ENCODE measurements around the gene INPP5D. TPM values are rescaled to one million over a fixed set of nuclear protein-coding genes. Genes with fewer than 3 reads are reported as not detected.
A peak's percentile ranks its signal among the peaks of the same experiment; 100 is the strongest.

The INPP5D gene
- total RNA-seq, 1 donor from 2014 or later: 14.7 TPM

DNA sequence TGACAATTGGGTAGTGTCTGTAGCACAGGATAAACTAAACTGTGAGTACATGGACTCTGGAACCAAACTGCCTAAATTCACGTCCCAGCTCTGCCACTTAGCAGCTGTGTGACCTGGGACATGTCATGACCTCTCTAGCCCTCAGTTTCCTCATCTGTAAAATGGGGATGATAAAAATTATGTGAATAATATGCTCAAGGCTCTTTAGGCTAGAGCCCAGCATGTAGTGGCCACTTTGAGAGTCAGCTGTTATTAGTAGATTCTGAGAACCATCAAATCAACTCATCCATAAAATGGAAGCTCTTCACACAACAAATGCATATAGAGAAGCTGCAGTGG, 87.7 kb downstream of the INPP5D start:
- TF ChIP-seq EZH2 (IDR thresholded peaks at IDR 0.05; ENCODE audit: insufficient read depth, low read length): no peak
- no peaks in the 10 kb centered on the region for H3K36me3 ChIP-seq (ENCODE audit: insufficient read depth, low read length)
- H3K4me1 ChIP-seq (ENCODE audit: insufficient read depth, low read length): no peaks in the 10 kb centered on the region
- H4K20me1 ChIP-seq (ENCODE audit: insufficient read depth, low read length): no peaks in the 10 kb centered on the region
- Mint-ChIP-seq H3K4me3 (ENCODE audit: unreplicated experiment) (no peak overlapping the region), H3K9me3 (ENCODE audit: unreplicated experiment) (peaks cover 9% of the 10 kb centered on the region), H3K36me3 (ENCODE audit: low read depth, unreplicated experiment) (peaks cover 23% of the 10 kb centered on the region), H3K27ac (ENCODE audit: unreplicated experiment) (no peak overlapping the region), H3K27me3 (ENCODE audit: low read depth, unreplicated experiment) (peaks cover 27% of the 10 kb centered on the region), H3K4me1 (ENCODE audit: low read depth, unreplicated experiment) (no peaks in the 10 kb centered on the region)
- DNase-seq (ENCODE audit: low read depth) (no peak), FAIRE-seq (no peak)
- no peak overlapping the region for H3K27ac ChIP-seq (ENCODE audit: low read depth, low read length)
- peaks cover 5% of the 10 kb centered on the region for H3K27me3 ChIP-seq (ENCODE audit: insufficient read depth, low read length)
- peaks cover 5% of the 10 kb centered on the region for H3K9me3 ChIP-seq (ENCODE audit: insufficient read depth, low read depth, low read length)
- no peak overlapping the region for H3K4me2 ChIP-seq (ENCODE audit: low read length)
- no peak overlapping the region for H3K4me3 ChIP-seq (ENCODE audit: insufficient read depth, low read depth, low read length)
- no peaks in the 10 kb centered on the region for H3K79me2 ChIP-seq (ENCODE audit: insufficient read depth, low read length)
- no peak overlapping the region for H3K9ac ChIP-seq (ENCODE audit: low read length)
- H2AFZ ChIP-seq (ENCODE audit: low read depth, low read length): no peak overlapping the region

GRCh38 chr2:233148354-233148753, 88.2 kb downstream of the INPP5D start:
- Mint-ChIP-seq H3K4me1 (ENCODE audit: low read depth, unreplicated experiment) (no peaks in the 10 kb centered on the region), H3K9me3 (ENCODE audit: unreplicated experiment) (peaks cover 5% of the 10 kb centered on the region), H3K27ac (ENCODE audit: unreplicated experiment) (no peak overlapping the region), H3K36me3 (ENCODE audit: low read depth, unreplicated experiment) (peaks cover 23% of the 10 kb centered on the region), H3K4me3 (ENCODE audit: unreplicated experiment) (no peak overlapping the region), H3K27me3 (ENCODE audit: low read depth, unreplicated experiment) (peaks cover 25% of the 10 kb centered on the region)
- no peak overlapping the region for H3K4me2 ChIP-seq (ENCODE audit: low read length)
- peaks cover 5% of the 10 kb centered on the region for H3K9me3 ChIP-seq (ENCODE audit: insufficient read depth, low read depth, low read length)
- FAIRE-seq (no peak), DNase-seq (ENCODE audit: low read depth) (no peak)
- TF ChIP-seq EZH2 (IDR thresholded peaks at IDR 0.05; ENCODE audit: insufficient read depth, low read length): no peak
- TF ChIP-seq, protein P1, sequence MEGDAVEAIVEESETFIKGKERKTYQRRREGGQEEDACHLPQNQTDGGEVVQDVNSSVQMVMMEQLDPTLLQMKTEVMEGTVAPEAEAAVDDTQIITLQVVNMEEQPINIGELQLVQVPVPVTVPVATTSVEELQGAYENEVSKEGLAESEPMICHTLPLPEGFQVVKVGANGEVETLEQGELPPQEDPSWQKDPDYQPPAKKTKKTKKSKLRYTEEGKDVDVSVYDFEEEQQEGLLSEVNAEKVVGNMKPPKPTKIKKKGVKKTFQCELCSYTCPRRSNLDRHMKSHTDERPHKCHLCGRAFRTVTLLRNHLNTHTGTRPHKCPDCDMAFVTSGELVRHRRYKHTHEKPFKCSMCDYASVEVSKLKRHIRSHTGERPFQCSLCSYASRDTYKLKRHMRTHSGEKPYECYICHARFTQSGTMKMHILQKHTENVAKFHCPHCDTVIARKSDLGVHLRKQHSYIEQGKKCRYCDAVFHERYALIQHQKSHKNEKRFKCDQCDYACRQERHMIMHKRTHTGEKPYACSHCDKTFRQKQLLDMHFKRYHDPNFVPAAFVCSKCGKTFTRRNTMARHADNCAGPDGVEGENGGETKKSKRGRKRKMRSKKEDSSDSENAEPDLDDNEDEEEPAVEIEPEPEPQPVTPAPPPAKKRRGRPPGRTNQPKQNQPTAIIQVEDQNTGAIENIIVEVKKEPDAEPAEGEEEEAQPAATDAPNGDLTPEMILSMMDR (IDR thresholded peaks at IDR 0.05; ENCODE audit: insufficient read depth, low read depth, low read length): no peak
- no peaks in the 10 kb centered on the region for H3K4me1 ChIP-seq (ENCODE audit: insufficient read depth, low read length)
- no peak overlapping the region for H3K4me3 ChIP-seq (ENCODE audit: insufficient read depth, low read depth, low read length)
- no peaks in the 10 kb centered on the region for H3K79me2 ChIP-seq (ENCODE audit: insufficient read depth, low read length)
- H3K27ac ChIP-seq (ENCODE audit: low read depth, low read length): no peak overlapping the region
- H3K9ac ChIP-seq (ENCODE audit: low read length): no peak overlapping the region
- no peaks in the 10 kb centered on the region for H4K20me1 ChIP-seq (ENCODE audit: insufficient read depth, low read length)
- H3K36me3 ChIP-seq (ENCODE audit: insufficient read depth, low read length): no peaks in the 10 kb centered on the region
- peaks cover 5% of the 10 kb centered on the region for H3K27me3 ChIP-seq (ENCODE audit: insufficient read depth, low read length)
- H2AFZ ChIP-seq (ENCODE audit: low read depth, low read length): no peak overlapping the region

- no peak overlapping the region for H2AFZ ChIP-seq (ENCODE audit: low read depth, low read length)
- no peaks in the 10 kb centered on the region for H4K20me1 ChIP-seq (ENCODE audit: insufficient read depth, low read length)
- H3K27me3 Mint-ChIP-seq (ENCODE audit: low read depth, unreplicated experiment): peaks cover 26% of the 10 kb centered on the region
- H3K27ac ChIP-seq (ENCODE audit: low read depth, low read length): no peak overlapping the region
- H3K4me1 Mint-ChIP-seq (ENCODE audit: low read depth, unreplicated experiment): no peaks in the 10 kb centered on the region
- H3K4me3 Mint-ChIP-seq (ENCODE audit: unreplicated experiment): no peak overlapping the region
- TF ChIP-seq, protein P1 (IDR thresholded peaks at IDR 0.05; ENCODE audit: insufficient read depth, low read depth, low read length): no peak
- TF ChIP-seq EZH2 (IDR thresholded peaks at IDR 0.05; ENCODE audit: insufficient read depth, low read length): no peak
- H3K36me3 ChIP-seq (ENCODE audit: insufficient read depth, low read length): no peaks in the 10 kb centered on the region
- H3K4me2 ChIP-seq (ENCODE audit: low read length): no peak overlapping the region
- H3K79me2 ChIP-seq (ENCODE audit: insufficient read depth, low read length): no peaks in the 10 kb centered on the region
- no peaks in the 10 kb centered on the region for H3K9me3 ChIP-seq (ENCODE audit: insufficient read depth, low read depth, low read length)
- peak; percentile 38 for DNase-seq (ENCODE audit: low read depth)
- no peak overlapping the region for H3K27ac Mint-ChIP-seq (ENCODE audit: unreplicated experiment)
- no peaks in the 10 kb centered on the region for H3K9me3 Mint-ChIP-seq (ENCODE audit: unreplicated experiment)
- H3K4me1 ChIP-seq (ENCODE audit: insufficient read depth, low read length): no peaks in the 10 kb centered on the region
- H3K4me3 ChIP-seq (ENCODE audit: insufficient read depth, low read depth, low read length): no peak overlapping the region
- no peak for FAIRE-seq
- H3K27me3 ChIP-seq (ENCODE audit: insufficient read depth, low read length): peaks cover 2% of the 10 kb centered on the region
- peaks cover 11% of the 10 kb centered on the region for H3K36me3 Mint-ChIP-seq (ENCODE audit: low read depth, unreplicated experiment)
- H3K9ac ChIP-seq (ENCODE audit: low read length): no peak overlapping the region
These were observed 92.4 kb downstream of the INPP5D start for GRCh38 chr2:233152541-233152940.
